GM19438 (cell line): ENCODE results near the gene RPL9.
"Not testable (repeated sequence)": the region's sequence is repeated elsewhere in the genome, so short reads cannot be mapped to it uniquely, and the experiment has no call there.

Experiments used
- ATAC-seq: cut with Tn5 transposase; IDR thresholded peaks from one replicate; pipeline ENCODE4 v1.9.1; 2021; ENCODE audit warnings: low read depth; ENCODE audit not compliant: unreplicated experiment

RPL9 gene

DNA sequence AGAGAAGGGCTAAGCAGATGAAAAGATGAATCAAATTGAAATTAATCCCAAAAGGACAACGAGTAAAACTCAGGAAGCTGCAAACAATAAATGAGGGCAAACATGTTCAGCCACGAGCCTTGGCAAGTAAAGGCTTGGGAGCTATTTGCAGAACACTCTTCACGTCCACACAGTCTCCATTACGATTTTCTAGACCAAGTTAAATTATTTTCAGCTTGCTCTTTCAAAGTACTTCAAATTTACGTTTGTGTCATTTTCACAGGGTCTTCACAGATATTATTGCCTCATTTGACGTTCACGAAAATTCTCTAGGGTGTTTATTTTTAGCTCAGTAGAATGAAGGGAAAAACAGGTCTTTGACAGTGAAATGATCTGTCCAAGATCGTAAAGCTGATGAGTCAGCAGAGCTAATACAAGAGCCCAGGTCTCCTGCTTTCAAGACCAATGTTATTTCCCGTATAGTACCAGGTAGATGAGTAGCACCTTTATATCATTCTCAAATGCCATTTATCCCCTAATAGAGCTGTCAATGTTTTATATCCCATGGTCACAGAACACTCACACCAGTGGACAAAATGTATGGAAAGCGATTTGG is 31.1 kb downstream of the RPL9 start:
- ATAC-seq: no peak

DNA sequence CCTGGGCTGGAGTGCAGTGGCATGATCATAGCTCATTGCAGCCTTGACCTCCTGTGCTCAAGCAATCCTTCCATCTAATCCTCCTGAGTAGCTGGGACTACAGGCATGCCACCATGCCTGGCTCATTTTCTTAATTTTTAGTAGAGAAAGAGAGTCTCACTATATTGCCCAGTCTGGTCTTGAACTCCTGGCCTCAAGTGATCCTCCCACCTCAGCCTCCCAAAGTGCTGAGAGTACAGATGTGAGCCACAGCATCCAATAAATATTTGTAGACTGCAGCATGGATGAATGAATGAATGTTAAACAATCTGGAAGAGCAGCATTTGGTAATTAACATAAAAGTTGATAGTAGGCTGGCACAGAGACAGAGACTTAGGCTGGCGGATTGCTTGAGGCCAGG is 32.0 kb downstream of the RPL9 start:
- ATAC-seq: no peak

DNA sequence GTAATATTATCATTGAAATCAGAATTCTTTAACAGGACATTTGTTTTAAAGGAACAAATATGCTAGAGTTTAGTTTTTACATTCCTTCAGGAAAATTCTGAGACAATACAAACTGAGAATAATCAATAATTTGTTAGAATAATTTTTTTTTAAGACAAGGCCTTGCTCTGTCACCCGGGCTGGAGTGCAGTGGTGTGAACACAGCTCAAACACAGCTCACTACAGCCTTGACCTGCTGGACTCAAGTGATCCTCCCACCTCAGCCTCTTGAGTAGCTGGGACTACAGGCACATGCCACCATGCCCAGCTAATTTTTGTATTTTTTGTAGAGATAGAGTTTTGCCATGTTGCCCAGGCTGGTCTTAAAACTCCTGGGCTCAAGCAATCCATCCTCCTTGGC is 33.4 kb downstream of the RPL9 start:
- ATAC-seq: not testable (repeated sequence)

DNA sequence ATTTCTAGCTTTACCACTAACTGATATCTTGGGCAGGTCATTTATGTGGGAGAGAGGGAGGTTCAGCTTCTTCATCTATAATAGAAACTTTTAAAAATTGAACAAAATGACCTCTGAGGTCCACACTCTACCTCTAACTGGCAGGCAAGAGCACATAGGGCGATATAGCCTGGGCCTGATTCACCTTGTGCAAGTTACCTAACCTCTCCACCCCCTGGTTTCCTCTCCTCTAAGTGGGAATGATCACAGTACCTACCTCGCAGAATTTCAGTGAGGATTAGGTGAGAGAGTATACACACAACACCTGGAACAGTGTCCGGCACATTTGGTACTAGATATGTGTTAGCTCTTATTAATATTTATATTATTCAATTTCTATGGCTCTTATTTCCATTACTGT is 36.5 kb downstream of the RPL9 start:
- ATAC-seq: no peak

DNA sequence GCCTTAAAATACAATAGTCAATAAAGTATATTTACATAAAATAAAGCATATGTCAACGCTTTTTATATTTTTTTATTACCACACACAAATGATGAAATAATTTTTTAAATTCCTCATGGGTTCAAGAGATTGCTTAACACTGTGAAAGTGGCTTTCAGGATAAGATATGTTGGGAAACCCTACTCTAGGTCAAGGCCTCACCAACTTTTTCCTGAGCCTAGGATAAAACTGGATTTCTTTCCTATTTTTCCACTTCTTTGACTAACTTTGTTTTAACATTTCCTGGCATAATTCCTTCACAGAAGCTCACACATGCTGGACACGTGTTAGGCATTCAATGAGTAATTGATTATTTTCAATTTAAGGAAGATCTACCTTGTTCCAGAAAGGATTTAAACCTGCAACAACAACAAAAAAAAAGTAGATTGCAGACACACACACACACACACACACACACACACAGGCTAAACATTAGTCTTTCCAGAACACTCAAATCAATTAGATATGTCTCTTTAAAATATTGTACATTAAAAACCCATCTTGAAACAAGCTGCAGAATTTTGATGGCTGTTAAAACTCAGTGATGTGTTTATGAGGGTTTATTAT is 42.9 kb downstream of the RPL9 start:
- no peak for ATAC-seq

DNA sequence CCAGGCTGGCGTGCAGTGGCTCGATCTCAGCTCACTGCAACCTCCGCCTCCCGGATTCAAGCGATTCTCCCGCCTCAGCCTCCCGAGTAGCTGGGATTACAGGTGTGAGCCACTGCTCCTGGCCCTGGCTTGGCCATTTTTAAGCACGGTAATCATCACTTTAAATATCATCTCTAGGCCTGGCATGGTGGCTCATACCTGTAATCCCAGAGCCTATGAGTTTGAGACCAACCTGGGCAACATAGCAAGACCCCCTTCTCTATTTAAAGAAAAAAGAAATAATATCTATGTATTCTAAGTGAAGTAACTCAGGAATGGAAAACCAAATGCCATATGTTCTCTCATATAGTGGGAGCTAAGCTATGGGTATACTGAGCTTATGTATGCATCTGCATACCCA is 47.2 kb downstream of the RPL9 start:
- ATAC-seq: not testable (repeated sequence)

DNA sequence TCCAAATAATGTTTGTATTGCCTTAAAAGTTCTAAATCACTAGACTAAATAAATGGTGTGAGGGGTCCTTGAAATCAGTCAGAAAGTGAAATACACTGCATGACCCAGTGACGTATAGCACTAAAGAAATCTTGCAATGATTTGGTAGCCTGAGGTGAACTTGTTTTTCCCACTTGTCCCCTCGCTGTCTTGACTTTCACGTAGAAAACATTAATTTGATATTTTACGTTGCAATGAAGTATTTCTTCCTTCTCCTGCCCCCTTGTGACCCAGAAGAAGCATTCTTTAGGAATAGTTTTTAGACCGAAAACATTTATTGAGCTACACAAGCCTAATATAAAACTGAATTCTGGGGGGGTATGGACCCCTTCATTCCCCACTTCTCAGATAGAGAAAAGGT is 48.3 kb downstream of the RPL9 start:
- ATAC-seq: no peak

DNA sequence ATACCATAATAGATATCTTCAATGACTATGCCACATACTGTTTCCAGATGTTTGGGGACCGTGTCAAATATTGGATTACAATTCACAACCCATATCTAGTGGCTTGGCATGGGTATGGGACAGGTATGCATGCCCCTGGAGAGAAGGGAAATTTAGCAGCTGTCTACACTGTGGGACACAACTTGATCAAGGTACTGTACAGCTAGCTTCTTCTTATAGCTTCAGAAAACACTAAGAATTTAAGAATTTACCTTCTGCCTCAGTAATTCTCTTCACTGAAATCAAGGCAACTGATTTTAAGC is 51.2 kb downstream of the RPL9 start:
- ATAC-seq: no peak

DNA sequence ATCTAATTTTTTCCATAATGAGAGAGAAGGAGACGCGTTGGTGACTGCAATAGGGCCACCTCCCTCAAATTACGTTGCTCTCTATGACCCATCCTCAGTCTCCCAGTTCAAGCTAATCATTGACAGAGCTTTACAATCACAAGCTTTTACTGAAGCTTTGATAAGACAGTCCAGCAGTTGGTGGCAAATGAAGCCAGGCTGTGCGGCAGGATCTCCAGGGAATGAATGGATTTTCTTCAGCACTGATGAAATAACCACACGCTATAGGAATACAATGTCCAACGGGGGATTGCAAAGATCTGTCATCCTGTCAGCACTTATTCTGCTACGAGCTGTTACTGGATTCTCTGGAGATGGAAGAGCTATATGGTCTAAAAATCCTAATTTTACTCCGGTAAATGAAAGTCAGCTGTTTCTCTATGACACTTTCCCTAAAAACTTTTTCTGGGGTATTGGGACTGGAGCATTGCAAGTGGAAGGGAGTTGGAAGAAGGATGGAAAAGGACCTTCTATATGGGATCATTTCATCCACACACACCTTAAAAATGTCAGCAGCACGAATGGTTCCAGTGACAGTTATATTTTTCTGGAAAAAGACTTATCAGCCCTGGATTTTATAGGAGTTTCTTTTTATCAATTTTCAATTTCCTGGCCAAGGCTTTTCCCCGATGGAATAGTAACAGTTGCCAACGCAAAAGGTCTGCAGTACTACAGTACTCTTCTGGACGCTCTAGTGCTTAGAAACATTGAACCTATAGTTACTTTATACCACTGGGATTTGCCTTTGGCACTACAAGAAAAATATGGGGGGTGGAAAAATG is 51.7 kb downstream of the RPL9 start, which contains the start of gene KLB:
Gene KLB (plus strand): TSS at position 168 of the 821 bp plus-strand sequence. CDS start 20 bp downstream, at position 188.
- no peak for ATAC-seq
